ENCODE measurements around the gene PAQR6. TPM values are rescaled to one million over a fixed set of nuclear protein-coding genes. Genes with fewer than 3 reads are reported as not detected.

Gene PAQR6
- total and polyA plus RNA-seq, 2 of the 4 experiments (the other 2 are of a cell fraction) = under 0.01 to 0.67 TPM

DNA sequence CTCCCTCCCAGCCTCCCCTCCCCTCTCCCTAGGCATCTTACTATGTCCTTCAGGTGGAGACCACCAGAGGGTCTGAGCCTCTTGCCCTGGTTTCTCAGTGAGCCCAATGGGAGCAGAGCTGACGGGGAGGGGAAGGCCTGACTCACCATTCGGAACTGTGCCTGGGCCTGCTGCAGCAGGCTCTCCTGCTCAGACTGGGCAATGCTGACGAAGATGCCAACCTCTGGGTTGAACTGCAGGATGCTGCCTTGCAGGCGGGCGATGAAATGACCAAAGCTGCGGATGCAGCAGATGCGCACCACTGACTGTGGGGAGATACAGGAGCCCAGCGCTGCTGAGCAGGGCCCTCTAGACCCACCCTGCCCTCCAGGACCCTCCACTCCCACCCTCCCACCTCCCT lies 11.0 kb upstream of the PAQR6 start:
- Histone ChIP-seq H2AFZ (replicated peaks; ENCODE audit: low read length, poor library complexity) (no peak overlapping the region), H2BK120ac (ENCODE audit: low read depth, low read length) (no peak overlapping the region), H3K9me1 (ENCODE audit: insufficient read depth, low read length) (peaks cover 9% of the 10 kb centered on the region; the same call in 1 of the 2 replicates), H3K9me3 (ENCODE audit: control insufficient read depth, insufficient read depth, low read length) (no peaks in the 10 kb centered on the region), H3K9ac (ENCODE audit: low read depth, low read length) (no peak overlapping the region), H3K18ac (ENCODE audit: low read depth, low read length) (no peak overlapping the region), H2BK15ac (ENCODE audit: low read depth, low read length) (no peak overlapping the region), H4K8ac (ENCODE audit: low read depth in 2 of 2, low read length in 2 of 2) (no peak overlapping the region), H4K5ac (ENCODE audit: low read depth, low read length) (no peak overlapping the region), H3K4ac (ENCODE audit: low read depth, low read length) (no peak overlapping the region), H2BK5ac (ENCODE audit: low read depth, low read length, poor library complexity, severe bottlenecking) (no peak overlapping the region), H4K91ac (ENCODE audit: insufficient read depth, low read depth, low read length) (no peak overlapping the region), H3K36me3 (ENCODE audit: control insufficient read depth, insufficient read depth, low read length) (peaks cover 67% of the 10 kb centered on the region), H2BK20ac (ENCODE audit: low read depth, low read length) (no peak overlapping the region), H3K14ac (replicated peaks; ENCODE audit: low read depth, low read length) (no peak overlapping the region), H3K4me3 (ENCODE audit: insufficient read depth, low read depth, low read length) (no peak overlapping the region), H3K4me1 (ENCODE audit: control insufficient read depth, insufficient read depth, low read length) (peaks cover 9% of the 10 kb centered on the region), H3K4me2 (ENCODE audit: low read depth, low read length) (no peak overlapping the region), H2AK9ac (replicated peaks; ENCODE audit: low read depth, low read length, poor library complexity) (no peak overlapping the region), H3K27me3 (ENCODE audit: control insufficient read depth, insufficient read depth, low read length) (no peaks in the 10 kb centered on the region), H3K56ac (ENCODE audit: extremely low read depth, insufficient read depth, low read length) (no peak overlapping the region), H3K23ac (ENCODE audit: low read depth, low read length) (no peak overlapping the region), H2AK5ac (ENCODE audit: low read depth, low read length) (no peak overlapping the region), H4K20me1 (ENCODE audit: insufficient read depth, low read length) (peaks cover 21% of the 10 kb centered on the region), H3K79me1 (ENCODE audit: low read depth in 1 of 2, low read length in 2 of 2) (peaks cover 14 to 31% of the 10 kb centered on the region in 2 experiments), H3K27ac (ENCODE audit: insufficient read depth, low read length) (no peak overlapping the region)
- intact Hi-C loops (cut with micrococcal nuclease) (no loop called here), in situ Hi-C loops (cut with MboI; ENCODE audit: low sequenced_read_pairs) (no loop called here), dilution Hi-C loops (cut with HindIII; ENCODE audit: low sequenced_read_pairs, unreplicated experiment) (no loop called here)
- TF ChIP-seq USF2 (IDR thresholded peaks at IDR 0.05; ENCODE audit: low read depth, low read length) (no peak), MAFK (IDR thresholded peaks at IDR 0.05; ENCODE audit: low read depth, low read length) (no peak), MXI1 (IDR thresholded peaks at IDR 0.05; ENCODE audit: borderline replicate concordance, low read depth, low read length) (no peak), RFX5 (IDR thresholded peaks at IDR 0.05; ENCODE audit: low read depth, low read length) (no peak), CEBPB (IDR thresholded peaks at IDR 0.05; ENCODE audit: low read depth, low read length) (no peak), SMC3 (IDR thresholded peaks at IDR 0.05; ENCODE audit: low read depth, low read length) (no peak), RAD21 (IDR thresholded peaks at IDR 0.05; ENCODE audit: low read length) (no peak), NFE2L2 (IDR thresholded peaks at IDR 0.05; ENCODE audit: low read depth, low read length) (no peak)
- ATAC-seq (ENCODE audit: low read depth) (no peak), DNase-seq (no peak)
- POLR2A ChIA-PET (ENCODE audit: unreplicated experiment) = no interaction called here
- WGBS, 2 experiments (ENCODE audit: extremely low coverage in 2 of 2, insufficient read length in 1 of 2) = 100% methylated on average over 2 of the region's 8 CpGs; no CpG with 5 or more reads in 1 of the 2 experiments
- no TSS peak for BruUV-seq (replicated peaks)
- CTCF ChIA-PET = no interaction called here
